Loucy (cell line): ENCODE data around the gene RPS6KA4.

ENCODE experiments used
- CTCF ChIP-seq: fragments of 200-600 bp; sonication (generic); conservative IDR thresholded peaks from 2 replicates; pipeline ENCODE4 v1.5.1; 2014; ENCODE audit warnings: mild to moderate bottlenecking, antibody characterized with exemption, low read length
- EZH2phosphoT487 ChIP-seq: fragments of 200-600 bp; IDR thresholded peaks from 2 replicates; pipeline ENCODE4 v1.6.1; 2018; ENCODE audit warnings: antibody characterized with exemption, mild to moderate bottlenecking, moderate library complexity, borderline replicate concordance

DNA sequence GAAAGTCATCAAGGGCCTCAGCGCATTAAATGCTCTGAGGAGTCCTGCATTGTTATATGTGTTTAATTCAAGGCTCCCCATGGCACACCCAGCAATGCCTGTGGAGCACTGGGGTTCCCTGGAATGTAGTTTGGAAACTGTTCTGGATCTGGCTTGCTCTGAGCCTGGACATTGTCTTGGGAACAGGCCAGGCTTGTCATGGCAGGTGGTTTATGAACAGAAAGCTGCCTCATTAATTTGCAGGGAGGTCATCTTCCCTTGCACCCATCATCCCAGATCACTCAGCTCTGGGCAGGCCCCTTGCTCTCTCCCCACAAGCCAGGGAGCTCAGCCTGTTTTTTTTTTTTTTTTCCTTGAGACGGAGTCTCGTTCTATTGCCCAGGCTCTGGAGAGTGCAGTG lies 32.9 kb downstream of the RPS6KA4 start:
- TF ChIP-seq CTCF (no peak), EZH2phosphoT487 (no peak)
